ENCODE results near the gene FUT7.
"Not testable (repeated sequence)": the region's sequence is repeated elsewhere in the genome, so short reads cannot be mapped to it uniquely, and the experiment has no call there.

The FUT7 gene

GRCh38 chr9:137066096-137066861 lies 34.4 kb upstream of the FUT7 start:
- no peak for DNase-seq (ENCODE audit: low read depth)

GRCh38 chr9:137065336-137065967 lies 33.6 kb upstream of the FUT7 start:
- no peak for DNase-seq (ENCODE audit: low read depth)

- no peak for DNase-seq (ENCODE audit: low read depth)
Observed at GRCh38 chr9:137064880-137065164, 32.9 kb upstream of the FUT7 start.

- peak; percentile 28 for DNase-seq (ENCODE audit: low read depth)
Observed at GRCh38 chr9:137064027-137064879, 32.4 kb upstream of the FUT7 start.

- no peak for DNase-seq (ENCODE audit: low read depth)
Observed at GRCh38 chr9:137063311-137064026, 31.6 kb upstream of the FUT7 start.

GRCh38 chr9:137062798-137063197 lies 30.9 kb upstream of the FUT7 start:
- not testable (repeated sequence) for DNase-seq (ENCODE audit: low read depth)

GRCh38 chr9:137062384-137062783 lies 30.5 kb upstream of the FUT7 start:
- DNase-seq (ENCODE audit: low read depth) = no peak

- no peak for DNase-seq (ENCODE audit: low read depth)
Observed at GRCh38 chr9:137058521-137059234, 26.8 kb upstream of the FUT7 start.

- no peak for DNase-seq (ENCODE audit: low read depth)
Observed at GRCh38 chr9:137057545-137057944, 25.7 kb upstream of the FUT7 start.

GRCh38 chr9:137056739-137057415 lies 25.0 kb upstream of the FUT7 start:
- no peak for DNase-seq (ENCODE audit: low read depth)

- DNase-seq (ENCODE audit: low read depth) = no peak
Observed at GRCh38 chr9:137055385-137056364, 23.8 kb upstream of the FUT7 start.

- no peak for DNase-seq (ENCODE audit: low read depth)
Observed at GRCh38 chr9:137054932-137055384, 23.1 kb upstream of the FUT7 start.

- DNase-seq (ENCODE audit: low read depth) = no peak
Observed at GRCh38 chr9:137053944-137054931, 22.4 kb upstream of the FUT7 start, which contains the start of gene ENTPD2. Gene ENTPD2, minus strand, starts transcription at chr9:137054061. Its CDS starts 64 bp downstream, at chr9:137053997.

GRCh38 chr9:137052998-137053943 lies 21.4 kb upstream of the FUT7 start:
- DNase-seq (ENCODE audit: low read depth) = no peak

GRCh38 chr9:137052293-137052692 lies 20.4 kb upstream of the FUT7 start:
- DNase-seq (ENCODE audit: low read depth) = no peak

- no peak for DNase-seq (ENCODE audit: low read depth)
Observed at GRCh38 chr9:137051145-137051724, 19.3 kb upstream of the FUT7 start.

- DNase-seq (ENCODE audit: low read depth) = no peak
Observed at GRCh38 chr9:137050570-137050969, 18.7 kb upstream of the FUT7 start.
